GM12891 (cell line): ENCODE data around the gene SPATA24.

ENCODE experiments used
- PAX5 ChIP-seq: IDR thresholded peaks from 2 replicates; pipeline ENCODE4 v1.6.1; 2011; ENCODE audit warnings: low read length, moderate library complexity, mild to moderate bottlenecking; ENCODE audit not compliant: insufficient read depth, severe bottlenecking
- POLR2AphosphoS5 ChIP-seq: IDR thresholded peaks from 2 replicates; pipeline ENCODE4 v1.6.1; 2011; ENCODE audit warnings: low read depth, low read length, control low read depth

DNA sequence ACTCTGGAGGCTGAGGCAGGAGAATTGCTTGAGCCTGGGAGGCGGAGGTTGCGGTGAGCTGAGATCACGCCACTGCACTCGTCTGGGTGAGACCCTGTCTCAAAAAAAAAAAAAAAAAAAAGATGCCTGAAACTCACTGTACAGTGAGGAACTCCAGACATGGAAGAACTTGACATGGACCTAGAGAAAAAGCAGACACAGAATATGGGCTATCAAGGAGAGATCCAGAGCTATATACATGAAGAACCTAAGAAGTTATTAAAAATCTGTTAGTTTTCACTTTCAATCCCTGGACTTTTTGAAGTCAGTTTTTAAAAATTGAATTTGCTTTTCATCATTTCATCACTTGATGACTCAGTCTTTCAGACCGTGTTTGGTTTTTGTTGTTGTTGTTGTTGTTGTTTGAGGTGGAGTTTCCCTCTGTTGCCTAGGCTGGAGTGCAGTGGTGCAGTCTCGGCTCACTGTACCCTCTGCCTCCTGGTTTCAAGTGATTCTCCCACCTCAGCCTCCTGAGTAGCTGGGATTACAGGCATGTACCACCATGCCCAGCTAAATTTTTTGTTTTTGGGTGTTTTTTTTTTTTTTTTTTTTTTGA is 42.0 kb downstream of the SPATA24 start:
- TF ChIP-seq PAX5: no peak
- TF ChIP-seq POLR2AphosphoS5: no peak
